GM18868 (cell line): ENCODE data around the gene ANKK1.

Experiments used
- ATAC-seq: cut with Tn5 transposase; IDR thresholded peaks from one replicate; pipeline ENCODE4 v1.9.1; 2021; ENCODE audit warnings: mild to moderate bottlenecking, moderate library complexity; ENCODE audit not compliant: unreplicated experiment

The ANKK1 gene

GRCh38 chr11:113377681-113378412 is 9.7 kb upstream of the ANKK1 start:
- ATAC-seq, result no peak

GRCh38 chr11:113378692-113379091 is 8.9 kb upstream of the ANKK1 start:
- ATAC-seq, result no peak

- no peak for ATAC-seq
Measured at GRCh38 chr11:113382121-113382520, 5.5 kb upstream of the ANKK1 start.

- ATAC-seq, result no peak
Measured at GRCh38 chr11:113384551-113384950, 3.0 kb upstream of the ANKK1 start.

GRCh38 chr11:113385749-113386148 is 1.8 kb upstream of the ANKK1 start:
- ATAC-seq, result no peak

GRCh38 chr11:113386866-113387265 is 713 bp upstream of the ANKK1 start:
- ATAC-seq, result no peak

- no peak for ATAC-seq
Measured at GRCh38 chr11:113389272-113389671, 1.7 kb downstream of the ANKK1 start.

GRCh38 chr11:113392236-113392921 is 4.8 kb downstream of the ANKK1 start:
- ATAC-seq, result no peak

- ATAC-seq, result no peak
Measured at GRCh38 chr11:113393501-113393985, 6.0 kb downstream of the ANKK1 start.

GRCh38 chr11:113394919-113395318 is 7.3 kb downstream of the ANKK1 start:
- no peak for ATAC-seq

- no peak for ATAC-seq
Measured at GRCh38 chr11:113395782-113396336, 8.3 kb downstream of the ANKK1 start.

GRCh38 chr11:113396690-113397089 is 9.1 kb downstream of the ANKK1 start:
- ATAC-seq, result no peak

GRCh38 chr11:113397212-113397611 is 9.6 kb downstream of the ANKK1 start:
- ATAC-seq, result no peak

GRCh38 chr11:113397821-113398220 is 10.2 kb downstream of the ANKK1 start:
- ATAC-seq, result no peak

- ATAC-seq, result no peak
Measured at GRCh38 chr11:113398669-113399430, 11.3 kb downstream of the ANKK1 start.

GRCh38 chr11:113400631-113401230 is 13.2 kb downstream of the ANKK1 start:
- ATAC-seq, result no peak

- ATAC-seq, result no peak
Measured at GRCh38 chr11:113401718-113402117, 14.1 kb downstream of the ANKK1 start.

GRCh38 chr11:113404859-113405430 is 17.4 kb downstream of the ANKK1 start:
- no peak for ATAC-seq

- no peak for ATAC-seq
Measured at GRCh38 chr11:113405724-113406478, 18.3 kb downstream of the ANKK1 start.

- no peak for ATAC-seq
Measured at GRCh38 chr11:113407163-113407562, 19.6 kb downstream of the ANKK1 start.
